Renal cortex interstitium (tissue), 11 donors: ENCODE measurements around the gene AKAP12. TPM values are rescaled to one million over a fixed set of nuclear protein-coding genes. Genes with fewer than 3 reads are reported as not detected.
"Not testable (repeated sequence)": the region's sequence is repeated elsewhere in the genome, so short reads cannot be mapped to it uniquely, and the experiment has no call there.

Experiments
- DNase-seq, 11 donors: peaks; one replicate each; pipeline ENCODE4 v3.0.0-alpha.2; 2013; ENCODE audit warnings: low read depth in 9 of 11, low spot score in 4 of 11; ENCODE audit errors: extremely low read depth in 1 of 11
- polyA plus RNA-seq, 3 donors: library from polyadenylated mRNA; unstranded; fragments of 120-200 nt; gene quantifications; one replicate each; pipeline ENCODE4 v1.2.1, GENCODE V29; 2013; ENCODE audit not compliant: insufficient read length in 3 of 3

AKAP12 gene
- polyA plus RNA-seq, 3 donors = 175 to 206 (median 194) TPM

DNA sequence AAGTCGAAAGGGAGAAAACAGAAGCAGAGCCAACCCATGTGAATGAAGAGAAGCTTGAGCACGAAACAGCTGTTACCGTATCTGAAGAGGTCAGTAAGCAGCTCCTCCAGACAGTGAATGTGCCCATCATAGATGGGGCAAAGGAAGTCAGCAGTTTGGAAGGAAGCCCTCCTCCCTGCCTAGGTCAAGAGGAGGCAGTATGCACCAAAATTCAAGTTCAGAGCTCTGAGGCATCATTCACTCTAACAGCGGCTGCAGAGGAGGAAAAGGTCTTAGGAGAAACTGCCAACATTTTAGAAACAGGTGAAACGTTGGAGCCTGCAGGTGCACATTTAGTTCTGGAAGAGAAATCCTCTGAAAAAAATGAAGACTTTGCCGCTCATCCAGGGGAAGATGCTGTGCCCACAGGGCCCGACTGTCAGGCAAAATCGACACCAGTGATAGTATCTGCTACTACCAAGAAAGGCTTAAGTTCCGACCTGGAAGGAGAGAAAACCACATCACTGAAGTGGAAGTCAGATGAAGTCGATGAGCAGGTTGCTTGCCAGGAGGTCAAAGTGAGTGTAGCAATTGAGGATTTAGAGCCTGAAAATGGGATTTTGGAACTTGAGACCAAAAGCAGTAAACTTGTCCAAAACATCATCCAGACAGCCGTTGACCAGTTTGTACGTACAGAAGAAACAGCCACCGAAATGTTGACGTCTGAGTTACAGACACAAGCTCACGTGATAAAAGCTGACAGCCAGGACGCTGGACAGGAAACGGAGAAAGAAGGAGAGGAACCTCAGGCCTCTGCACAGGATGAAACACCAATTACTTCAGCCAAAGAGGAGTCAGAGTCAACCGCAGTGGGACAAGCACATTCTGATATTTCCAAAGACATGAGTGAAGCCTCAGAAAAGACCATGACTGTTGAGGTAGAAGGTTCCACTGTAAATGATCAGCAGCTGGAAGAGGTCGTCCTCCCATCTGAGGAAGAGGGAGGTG is 112.9 kb downstream of the AKAP12 start:
- DNase-seq = no peak

DNA sequence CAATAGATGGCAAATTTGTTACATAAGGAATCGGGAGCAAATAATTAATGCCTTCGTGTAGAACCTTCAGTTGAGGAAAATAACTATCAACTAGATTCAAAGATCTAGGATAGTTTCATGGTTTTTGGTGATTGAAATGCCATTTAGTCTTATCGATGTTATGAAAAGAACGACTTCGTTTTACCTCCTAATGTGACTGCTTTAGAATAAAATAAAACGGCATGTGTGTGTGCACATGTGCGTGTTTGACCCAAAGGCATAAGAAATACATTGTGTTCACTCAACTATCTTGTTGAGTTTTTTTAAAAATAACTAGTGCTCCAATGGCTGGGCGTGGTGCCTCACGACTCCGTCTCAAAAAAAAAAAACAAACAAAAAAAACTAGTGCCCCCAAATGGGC is 114.0 kb downstream of the AKAP12 start:
- no peak for DNase-seq

DNA sequence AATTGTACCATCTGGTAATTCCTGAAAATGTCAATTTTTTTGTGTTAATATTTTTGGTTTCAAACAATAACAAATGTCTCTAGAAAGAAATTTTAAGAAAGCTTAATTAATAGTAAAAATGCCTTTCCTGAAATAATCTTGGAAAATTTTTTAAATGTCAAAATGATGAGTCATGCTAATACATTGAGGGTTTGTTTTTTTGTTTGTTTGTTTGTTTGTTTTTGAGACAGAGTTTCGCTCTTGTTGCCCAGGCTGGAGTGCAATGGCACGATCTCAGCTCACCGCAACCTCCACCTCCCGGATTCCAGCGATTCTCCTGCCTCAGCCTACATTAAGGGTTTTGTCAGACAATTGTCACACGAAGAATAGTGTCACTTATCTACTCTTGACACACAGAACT is 117.2 kb downstream of the AKAP12 start:
- not testable (repeated sequence) for DNase-seq

DNA sequence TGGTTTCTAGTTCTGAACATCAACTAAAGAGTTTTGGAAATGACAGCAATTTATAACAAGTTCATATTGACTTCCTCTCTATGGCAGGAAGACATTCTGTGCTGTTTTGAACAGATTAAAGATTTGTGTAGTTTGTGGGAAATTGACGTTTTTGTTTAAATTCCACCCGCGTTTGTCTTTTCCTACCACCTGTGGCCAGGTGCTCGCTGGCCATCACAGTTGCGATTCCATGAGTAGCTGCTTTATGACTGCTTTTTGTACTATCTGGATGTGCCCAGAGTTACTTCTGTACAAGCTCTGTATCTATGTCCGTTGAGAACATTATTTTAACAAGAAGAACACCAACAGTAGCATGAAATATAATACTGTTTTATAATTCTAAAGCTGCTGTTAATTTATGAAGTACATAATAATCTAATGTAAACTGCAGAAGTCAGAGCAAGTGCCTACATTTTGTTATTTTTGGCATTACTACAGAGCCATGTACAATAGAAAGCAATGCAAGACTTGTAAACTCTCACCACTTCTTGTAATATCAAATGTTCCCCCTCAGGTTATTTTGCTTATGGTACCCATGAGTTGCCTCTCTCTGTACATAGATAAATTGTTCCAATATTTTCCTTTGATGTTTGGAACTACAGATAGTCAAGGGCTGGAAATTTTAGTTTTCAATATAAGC is 118.1 kb downstream of the AKAP12 start:
- no peak for DNase-seq

DNA sequence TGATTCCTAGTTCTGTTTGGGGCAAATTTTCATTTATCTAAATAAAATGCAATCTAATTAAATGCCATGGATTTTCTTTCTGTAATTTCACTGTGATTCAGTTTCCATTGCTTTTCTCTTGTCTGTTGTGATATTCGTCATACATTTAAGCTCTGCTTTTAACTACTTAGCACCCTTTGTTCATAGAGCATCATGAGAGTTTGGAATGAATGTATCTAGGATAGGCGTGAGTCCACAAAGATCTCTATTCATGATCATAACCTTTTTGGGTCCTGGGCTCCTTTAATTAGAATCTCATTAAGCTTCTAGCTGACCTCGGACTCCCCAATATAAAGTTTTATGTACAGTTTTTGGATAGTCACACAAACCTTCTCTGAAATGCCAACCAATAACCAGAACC is 118.7 kb downstream of the AKAP12 start:
- DNase-seq = no peak

DNA sequence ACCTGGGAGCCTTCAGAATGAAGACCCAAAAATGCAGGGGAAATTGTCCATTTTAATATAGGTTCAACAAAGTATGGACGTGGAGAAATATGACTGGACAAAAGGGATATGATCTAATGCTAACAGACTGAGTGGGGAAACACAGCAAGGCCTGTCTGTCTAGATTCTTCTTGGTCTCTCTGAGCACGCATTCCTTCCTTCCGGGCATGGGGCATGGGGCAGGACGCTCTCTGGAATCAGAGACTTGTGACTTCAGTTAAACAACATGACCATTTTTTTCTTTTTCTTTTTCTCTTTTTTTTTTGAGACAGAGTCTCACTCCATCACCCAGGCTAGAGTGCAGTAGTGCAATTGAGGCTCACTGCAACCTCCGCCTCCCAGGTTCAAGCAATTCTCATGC is 119.7 kb downstream of the AKAP12 start:
- no peak for DNase-seq

DNA sequence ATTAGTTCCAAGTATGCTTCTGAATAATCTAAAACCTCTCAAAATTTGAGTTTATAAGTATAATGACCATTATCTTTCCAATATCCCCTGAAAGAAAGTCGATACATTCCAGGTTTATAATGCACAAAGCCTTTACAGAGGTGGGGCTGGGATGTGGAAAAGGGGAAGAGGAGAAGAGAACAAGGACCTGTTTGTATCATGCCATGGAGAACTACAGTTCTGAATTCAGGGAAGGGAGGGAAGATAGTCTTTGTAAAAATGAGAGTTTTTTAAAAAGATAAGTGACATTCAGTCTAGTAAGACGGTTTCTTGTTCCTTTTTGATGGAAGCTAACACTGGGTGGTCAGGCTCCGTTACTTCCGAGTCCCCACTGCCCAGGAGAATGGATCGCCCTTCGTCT is 125.5 kb downstream of the AKAP12 start:
- no peak for DNase-seq

DNA sequence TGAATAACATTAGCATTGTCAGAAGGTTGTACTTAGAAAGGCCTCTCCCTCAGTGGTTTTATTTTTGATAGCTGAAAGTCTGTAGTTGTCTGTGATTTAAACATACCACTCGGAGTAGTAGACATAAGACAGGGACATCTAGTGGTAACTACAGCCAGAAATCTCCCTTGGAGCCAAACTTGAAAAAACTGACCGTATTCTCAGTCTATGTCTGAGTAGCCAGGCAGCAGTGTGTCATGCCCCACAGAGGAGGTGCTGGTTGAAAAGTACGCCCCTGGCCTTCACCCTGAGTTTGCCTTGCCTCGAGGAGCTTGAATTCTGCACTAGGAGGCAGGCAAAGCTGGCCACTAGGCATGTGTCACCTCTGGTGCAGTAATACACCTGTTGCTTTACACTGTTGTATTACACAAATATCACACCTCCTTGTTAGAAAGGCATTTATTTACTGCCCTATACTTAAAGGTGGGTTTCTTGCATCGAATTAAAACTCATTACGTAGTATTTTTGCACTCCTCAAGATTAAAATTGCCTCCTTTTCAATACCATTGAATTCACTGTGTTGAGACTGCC is 130.8 kb downstream of the AKAP12 start:
- DNase-seq = no peak

DNA sequence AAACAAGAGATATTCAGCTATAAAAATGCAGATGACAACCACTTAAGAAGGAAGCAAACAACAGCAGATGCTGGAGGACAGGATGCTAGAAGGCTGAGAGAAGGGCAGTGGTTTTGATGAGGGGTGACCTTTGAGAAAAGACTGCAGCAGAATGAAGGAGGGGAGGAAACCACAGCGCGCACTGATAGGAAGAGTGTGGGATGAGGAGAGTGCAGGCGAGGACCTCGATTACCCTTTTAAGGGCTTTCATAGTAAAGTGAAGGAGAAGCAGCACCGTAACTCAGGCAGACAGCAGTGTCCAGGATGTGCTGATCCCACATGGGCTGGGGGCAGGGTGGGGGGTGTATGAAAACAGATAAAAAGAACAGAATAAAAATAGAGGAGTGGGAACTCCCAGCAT is 132.4 kb downstream of the AKAP12 start:
- DNase-seq = no peak

DNA sequence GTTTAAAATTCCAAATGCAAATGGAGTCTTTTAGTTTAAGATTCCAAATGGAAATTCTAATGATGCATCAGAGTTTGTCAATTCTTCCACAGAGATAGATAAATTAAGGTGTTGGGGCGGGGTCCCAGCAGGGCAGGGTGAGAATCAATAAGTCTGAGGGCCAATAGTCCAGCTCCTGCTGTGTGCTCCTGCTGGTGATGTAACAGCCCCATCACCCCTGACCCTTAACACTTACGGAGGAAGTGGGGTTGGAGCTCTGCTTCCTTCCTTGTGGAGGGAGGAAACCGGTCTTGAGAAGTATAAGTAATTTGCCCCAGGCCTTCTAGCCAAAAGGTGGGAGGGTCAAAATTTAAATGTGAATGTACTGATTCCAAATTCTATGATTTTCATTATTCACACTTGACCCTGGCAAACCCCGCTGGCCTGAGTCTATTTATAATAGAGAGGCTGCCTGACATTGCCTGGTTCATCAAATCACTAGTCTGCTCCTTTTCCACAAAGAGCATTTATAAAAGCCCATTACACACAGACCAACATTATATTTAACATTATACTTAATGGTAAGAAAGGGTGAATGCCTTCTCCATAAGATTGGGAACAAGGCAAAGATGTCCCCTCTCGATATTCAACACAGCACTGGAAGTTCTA is 134.4 kb downstream of the AKAP12 start:
- DNase-seq = no peak

DNA sequence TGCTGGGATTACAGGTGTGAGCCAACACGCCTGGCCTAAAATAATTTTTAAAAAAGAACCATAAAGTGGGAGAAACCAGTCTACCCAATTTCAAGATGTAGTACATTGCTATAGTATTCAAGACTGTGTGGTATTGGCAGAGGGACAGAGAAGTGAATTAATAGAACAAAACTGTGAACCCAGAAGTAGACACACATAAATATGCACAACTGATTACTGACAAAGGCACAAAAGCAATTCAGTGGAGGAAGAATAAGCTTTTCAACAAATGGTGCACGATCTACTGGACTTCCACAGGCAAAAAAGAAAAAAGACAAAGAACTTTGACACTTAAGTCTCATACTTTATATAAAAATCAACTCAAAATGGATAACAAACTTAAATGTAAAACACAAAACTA is 136.1 kb downstream of the AKAP12 start:
- DNase-seq = no peak

DNA sequence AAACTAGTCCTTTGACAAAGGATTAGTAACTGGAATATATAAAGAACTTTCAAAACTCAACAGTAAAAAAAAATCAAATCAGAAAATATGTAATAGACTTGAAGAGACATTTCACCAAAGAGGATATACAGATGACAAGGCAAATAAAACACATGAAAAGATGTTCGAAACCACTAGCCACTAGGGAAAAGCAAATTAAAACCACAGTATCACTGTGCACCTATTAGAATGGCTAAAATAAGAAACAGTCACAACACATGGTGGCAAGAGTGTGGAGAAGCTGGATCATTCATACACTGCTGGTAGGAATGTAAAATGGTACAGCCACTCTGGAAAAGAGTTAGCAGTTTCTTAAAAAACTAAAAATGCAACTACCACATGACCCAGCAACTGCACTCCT is 136.7 kb downstream of the AKAP12 start:
- DNase-seq = no peak

DNA sequence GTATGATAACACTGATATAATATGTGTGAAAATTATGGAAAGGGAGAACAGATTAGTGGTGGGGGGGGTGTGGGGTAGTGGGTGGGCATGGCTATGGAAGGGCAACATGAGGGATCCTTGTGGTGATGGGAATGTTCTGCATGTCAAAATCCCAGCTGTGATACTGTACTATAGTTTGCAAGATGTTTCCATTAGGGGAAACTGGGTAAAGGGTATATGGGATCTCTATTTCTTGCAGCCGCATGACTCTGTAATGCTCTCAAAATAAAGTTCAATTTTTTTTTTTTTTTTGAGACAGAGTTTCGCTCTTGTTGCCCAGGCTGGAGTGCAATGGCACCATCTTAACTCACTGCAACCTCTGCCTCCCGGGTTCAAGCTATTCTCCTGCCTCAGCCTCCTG is 137.3 kb downstream of the AKAP12 start:
- no peak for DNase-seq

DNA sequence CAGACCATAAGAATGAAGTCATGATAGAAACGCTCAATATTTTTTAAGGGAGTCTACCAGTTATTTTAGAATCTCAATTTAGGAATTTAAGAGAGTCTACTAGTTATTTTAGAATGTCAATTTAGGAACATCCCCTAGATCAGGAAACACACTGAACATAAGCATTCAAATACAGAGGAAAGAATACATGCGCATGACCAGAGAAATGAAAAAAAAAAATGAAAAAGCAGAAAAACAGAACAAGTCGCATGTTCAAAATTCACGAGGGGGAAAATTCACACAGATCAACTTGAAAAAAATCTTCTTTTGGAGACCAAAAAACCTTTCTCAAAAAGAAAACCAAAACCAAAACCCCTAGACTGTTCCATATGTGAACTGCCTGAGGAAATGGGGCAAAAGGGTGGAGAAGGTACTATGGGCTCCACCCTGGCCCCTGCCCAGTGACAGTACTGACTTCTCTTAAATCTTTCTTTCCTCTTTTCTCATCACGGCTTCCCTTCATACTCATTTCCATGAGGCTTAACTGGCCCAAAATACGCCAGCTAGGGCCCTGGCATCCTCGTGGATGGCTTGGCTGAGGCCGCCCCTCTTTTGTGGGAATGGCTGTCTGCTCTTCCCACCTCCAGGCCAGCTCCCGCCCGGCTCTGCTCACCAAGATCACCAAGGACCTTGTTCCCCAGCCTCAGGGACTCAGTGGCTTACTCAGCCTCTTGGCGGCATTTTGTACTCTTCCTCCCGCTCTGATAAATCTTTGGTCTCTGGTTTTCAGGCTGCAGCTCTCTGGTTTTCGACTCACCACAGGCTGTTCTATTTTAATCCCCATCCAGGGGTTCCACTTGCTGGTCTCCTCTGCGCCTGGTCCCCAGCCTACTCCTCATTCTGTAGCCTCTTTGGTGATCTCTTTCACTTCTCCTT is 140.4 kb downstream of the AKAP12 start:
- no peak for DNase-seq

DNA sequence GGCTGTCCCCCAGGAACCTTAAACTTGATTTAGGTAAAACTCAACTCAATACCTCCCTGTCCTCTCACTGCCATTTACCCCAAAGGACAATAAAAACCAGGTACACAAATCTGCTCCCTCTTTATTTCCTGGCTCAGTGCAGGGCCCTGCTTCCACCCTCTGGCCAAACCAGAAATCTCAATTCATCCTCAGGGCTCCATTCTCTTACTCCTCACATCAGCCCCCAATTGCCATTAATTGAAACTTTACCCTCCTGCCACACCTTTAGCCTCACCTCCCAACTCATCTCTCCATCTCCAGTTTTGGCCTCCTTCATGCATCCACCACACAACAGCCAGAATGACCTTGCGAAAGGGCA is 141.1 kb downstream of the AKAP12 start:
- DNase-seq = no peak

DNA sequence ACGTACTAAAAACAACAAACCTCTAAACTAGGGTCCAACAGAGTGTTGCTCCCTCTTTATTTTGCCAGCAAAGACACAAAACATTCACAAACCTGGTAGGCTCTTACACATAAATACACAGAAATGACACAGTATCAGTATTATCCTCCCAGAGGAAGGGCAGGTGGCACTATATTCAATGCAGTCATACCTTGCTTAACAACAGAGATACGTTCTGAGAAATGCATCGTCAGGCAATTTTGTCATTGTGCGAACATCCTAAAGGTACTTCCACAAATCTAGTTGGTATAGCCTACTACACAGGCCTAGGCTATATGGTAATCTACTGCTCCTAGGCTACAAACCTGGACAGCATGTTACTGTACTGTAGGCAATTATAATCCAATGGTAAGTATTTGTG is 142.0 kb downstream of the AKAP12 start:
- DNase-seq = no peak

DNA sequence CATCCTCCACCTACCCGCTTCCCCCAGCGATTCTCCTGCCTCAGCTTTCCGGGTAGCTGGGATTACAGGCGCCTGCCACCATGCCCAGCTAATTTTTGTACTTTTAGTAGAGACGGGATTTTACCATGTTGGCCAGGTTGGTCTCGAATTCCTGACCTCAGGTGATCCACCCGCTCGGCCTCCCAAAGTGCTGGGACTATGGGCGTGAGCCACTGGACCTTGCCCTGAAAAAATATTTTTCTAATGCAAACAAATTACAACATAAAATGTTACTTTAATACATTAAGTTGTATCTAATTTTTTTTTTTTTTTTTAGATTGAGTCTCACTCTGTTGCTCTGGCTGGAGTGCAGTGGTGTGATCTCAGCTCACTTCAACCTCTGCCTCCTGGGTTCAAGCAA is 142.9 kb downstream of the AKAP12 start:
- not testable (repeated sequence) for DNase-seq

DNA sequence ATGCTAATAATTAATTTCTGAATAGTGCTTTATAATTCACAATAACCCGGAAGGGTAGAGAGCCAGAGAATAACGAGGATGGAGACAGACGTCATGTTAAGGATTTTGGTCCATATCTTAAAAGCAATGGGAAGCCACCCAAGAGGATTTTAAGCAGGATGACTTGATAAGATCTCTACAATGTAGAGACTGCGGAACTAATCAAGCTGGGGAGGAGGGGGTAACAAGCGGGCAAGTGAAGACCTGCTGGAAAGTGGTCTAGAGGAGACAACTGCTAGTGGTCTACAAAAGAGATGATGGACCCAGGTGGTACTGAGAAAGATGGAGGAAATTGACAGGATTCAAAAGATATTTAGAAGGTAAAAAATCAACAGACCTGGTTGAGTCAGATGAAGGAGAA is 144.4 kb downstream of the AKAP12 start:
- no peak for DNase-seq

DNA sequence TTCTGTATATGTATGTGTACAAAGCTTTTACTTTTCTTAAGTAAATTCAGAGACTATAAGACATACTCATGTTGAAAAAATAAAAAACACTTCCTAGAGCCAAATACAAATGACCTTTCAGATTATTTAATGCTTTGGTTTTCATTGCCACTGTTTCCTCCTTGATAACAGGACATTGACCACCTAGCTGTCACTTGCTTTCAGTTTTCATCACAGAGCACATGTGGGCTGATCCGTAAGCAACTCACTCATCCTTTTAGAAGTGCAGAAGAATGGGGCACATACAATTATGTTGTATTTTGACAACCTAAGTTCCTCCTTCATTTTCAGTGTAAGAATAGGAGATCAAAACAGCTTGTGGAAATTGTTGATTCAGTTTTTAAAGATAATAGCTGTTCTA is 145.4 kb downstream of the AKAP12 start:
- no peak for DNase-seq
